Left forelimb (tissue), 1 donor: Measurements from ENCODE around the gene CD28.

Source experiments
- DNase-seq: peaks from one replicate; pipeline ENCODE4 v3.0.0-alpha.2; 2018; ENCODE audit warnings: low spot score

CD28 gene

DNA sequence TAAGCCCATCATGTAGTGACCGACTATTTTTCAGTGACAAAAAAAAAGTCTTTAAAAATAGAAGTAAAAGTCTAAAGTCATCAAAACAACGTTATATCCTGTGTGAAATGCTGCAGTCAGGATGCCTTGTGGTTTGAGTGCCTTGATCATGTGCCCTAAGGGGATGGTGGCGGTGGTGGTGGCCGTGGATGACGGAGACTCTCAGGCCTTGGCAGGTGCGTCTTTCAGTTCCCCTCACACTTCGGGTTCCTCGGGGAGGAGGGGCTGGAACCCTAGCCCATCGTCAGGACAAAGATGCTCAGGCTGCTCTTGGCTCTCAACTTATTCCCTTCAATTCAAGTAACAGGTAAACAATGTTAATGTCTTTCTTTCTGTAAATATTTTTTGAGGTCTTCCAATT is at the start of gene CD28:
Gene CD28 (plus strand): TSS at position 237 of the 400 bp plus-strand sequence. CDS start 58 bp downstream, at position 295.
- DNase-seq = no peak

- no peak for DNase-seq
Measured at GRCh38 chr2:203659331-203660049, 46.9 kb upstream of the CD28 start.

DNA sequence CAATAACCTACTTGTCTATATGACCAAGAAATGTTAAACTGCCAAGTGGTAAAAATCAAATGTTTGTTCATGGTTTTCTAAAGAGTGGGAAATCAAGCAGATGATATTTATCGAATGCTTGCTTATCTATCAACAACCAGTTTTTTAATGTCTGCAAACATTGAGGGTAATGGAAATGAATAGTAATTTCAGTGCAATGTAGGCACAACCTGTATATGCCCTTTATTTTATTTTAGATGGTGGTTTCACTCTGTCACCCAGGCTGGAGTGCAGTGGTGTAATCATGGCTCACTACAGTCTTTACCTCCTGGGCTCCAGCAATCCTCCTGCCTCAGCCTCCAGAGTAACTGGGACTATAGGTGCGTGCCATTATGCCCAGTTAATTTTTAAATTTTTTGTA is 46.0 kb upstream of the CD28 start:
- DNase-seq = no peak

GRCh38 chr2:203661279-203661908 is 45.0 kb upstream of the CD28 start:
- no peak for DNase-seq

GRCh38 chr2:203662487-203662886 is 44.0 kb upstream of the CD28 start:
- DNase-seq = no peak

DNA sequence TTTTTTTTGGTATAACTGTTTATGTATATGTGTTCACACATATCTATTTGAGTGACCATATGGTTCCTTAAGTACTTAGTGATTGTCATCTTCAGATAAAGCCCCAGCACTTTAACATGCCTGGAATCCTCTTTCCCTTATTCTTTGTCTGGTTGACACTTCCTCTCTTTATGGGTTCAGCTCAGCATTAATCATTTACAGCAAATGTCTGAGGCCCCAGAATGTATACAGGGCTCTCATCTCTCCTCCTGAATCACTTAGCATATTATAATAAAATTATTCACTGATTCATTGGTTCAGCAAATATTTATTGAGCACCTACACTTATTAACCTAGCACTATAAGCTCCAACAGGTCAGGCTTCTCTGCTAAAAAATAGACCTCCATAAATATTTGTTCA is 43.5 kb upstream of the CD28 start:
- DNase-seq = no peak

- DNase-seq = no peak
Measured at GRCh38 chr2:203664029-203664755, 42.2 kb upstream of the CD28 start.

- DNase-seq = no peak
Measured at GRCh38 chr2:203667838-203668237, 38.6 kb upstream of the CD28 start.

DNA sequence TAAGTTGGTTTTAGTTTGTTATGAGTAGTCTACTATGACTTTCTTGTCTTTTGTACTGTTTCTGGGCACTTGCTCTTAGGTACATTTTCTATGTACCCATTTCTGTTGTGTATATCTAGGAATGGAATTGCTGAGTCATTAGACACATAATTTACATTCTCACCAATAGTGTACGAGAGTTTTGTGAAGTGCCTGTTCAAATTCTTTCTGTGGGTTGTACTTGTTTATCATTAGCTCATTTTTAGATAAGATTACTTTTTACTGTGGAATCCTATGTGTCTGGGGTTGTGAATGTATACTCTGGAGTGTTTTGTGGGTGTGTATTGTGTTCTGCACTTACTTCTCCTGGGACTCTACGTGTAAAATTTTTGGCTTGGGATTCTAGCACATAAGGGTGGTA is 36.6 kb upstream of the CD28 start:
- no peak for DNase-seq

- DNase-seq = no peak
Measured at GRCh38 chr2:203670939-203671338, 35.5 kb upstream of the CD28 start.

- DNase-seq = no peak
Measured at GRCh38 chr2:203671876-203672275, 34.6 kb upstream of the CD28 start.

DNA sequence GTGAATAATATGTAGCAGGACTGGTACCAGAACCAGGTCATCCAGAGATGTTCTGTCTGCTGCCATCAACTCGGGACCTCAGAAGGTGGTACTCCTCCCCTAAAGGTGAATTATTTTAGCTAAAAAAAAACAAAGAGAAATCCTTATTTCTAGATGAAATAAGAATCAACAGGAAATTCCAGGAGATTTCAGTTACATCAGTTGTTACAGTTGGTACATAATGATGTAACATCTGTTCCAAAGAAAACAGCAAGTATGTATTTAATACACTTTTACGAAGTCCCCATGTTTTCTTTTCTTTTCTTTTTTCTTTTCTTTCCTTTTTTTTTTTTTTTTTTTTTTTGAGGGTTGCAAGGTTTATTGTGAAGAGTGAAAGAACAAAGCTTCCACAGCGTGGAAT is 33.6 kb upstream of the CD28 start:
- DNase-seq = no peak

- DNase-seq = no peak
Measured at GRCh38 chr2:203673933-203674332, 32.5 kb upstream of the CD28 start.

DNA sequence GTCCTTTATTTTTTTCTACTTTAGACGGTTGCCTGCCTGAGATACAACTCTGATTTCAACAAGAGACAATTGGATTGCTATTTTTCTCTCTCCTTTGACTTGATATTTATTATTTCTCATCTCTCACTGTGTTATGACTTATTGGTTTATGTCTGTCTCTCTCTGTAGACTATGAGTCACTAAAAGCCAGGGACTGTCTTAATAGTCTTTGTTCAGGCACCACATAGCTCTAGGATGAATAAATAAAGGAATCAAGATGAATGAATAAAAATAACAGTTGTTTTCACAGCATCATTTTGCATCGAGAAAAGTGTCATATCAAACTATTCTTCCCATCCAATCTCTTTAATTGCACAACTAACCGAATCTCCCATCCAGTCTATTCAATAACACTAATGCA is 31.4 kb upstream of the CD28 start:
- no peak for DNase-seq

DNA sequence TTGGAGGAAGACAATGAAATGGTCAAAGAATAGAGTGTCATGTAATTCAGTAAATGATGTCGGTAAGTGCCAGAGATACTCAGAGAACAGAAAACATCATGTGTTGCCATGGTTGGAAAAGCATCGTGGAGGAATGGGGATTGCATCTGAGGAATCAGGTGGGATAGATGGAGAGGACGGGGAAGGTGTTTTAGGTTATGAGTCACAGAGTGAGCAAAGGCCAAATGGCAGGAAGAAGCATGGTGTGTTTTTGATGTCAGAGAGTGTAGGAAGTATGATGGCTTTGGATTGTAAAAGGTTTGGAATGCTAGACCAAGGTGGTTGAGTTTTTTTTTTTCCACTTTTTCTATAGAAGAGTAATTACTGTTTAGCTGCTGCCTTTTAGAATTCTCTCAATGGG is 27.5 kb upstream of the CD28 start:
- no peak for DNase-seq

DNA sequence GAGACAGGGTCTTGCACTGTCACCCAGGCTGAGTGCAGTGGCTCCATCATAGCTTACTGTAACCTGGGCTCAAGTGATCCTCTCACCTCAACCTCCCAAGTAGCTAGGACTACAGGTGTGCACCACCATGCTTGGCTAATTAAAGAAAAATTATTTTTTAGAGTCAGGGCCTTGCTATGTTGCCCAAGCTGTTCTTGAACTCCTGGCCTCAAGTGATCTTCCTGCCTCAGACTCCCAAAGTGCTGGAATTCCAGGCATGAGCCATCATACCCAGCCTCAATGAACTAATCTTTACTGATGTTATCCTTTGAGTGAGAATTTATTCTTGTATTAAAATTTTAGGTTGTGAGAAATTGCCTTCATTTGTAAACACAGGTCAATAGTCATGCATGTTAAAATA is 27.0 kb upstream of the CD28 start:
- no peak for DNase-seq

DNA sequence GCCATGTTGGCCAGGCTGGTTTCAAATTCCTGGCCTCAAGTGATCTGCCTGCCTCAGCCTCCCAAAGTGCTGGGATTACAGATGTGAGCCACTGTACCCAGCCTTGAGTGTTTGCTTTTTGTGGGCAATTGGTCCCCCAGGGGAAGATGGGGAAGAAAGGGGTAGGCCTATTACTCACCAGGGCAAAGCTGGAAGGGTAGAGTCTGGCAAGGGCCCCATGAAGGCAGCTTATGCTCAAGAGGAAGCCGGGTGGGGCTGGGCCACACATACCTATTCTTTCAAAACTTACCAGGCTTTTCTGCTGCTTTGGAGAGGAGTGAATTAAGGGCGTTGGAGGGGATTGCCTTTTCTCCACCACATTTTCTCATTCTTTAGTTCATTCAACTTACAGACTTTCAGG is 24.5 kb upstream of the CD28 start:
- no peak for DNase-seq

- DNase-seq = no peak
Measured at GRCh38 chr2:203682688-203683130, 23.7 kb upstream of the CD28 start.

- no peak for DNase-seq
Measured at GRCh38 chr2:203683421-203683820, 23.0 kb upstream of the CD28 start.

DNA sequence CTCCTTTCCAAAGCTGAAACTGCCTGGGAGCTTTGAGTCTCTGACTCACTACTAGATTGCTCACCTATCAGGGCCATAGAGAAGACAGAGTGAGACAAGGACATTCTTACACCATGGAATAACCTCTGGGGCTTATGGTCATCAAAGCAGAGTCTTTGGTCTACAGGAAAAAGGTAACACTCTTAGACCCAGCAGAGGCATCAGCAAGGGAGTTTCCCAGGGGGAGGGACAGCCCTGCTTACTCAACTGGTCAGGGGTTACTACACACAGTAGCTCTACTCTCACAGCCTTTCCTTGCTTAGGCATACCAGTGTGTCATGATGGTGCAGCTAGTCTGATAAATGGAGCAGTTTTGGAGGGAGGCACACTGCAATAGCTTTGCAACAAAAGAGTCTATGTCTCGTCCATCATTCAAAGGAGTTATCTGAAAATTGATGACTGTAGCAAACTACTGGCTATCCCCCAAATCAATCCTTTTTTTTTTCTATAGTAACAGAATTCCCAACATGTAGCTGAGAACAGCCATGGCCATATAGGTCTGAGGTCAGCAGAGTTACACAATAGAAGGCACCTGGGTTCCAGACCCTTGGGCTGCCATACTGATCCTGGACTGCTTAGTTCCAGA is 22.4 kb upstream of the CD28 start:
- no peak for DNase-seq

- DNase-seq = no peak
Measured at GRCh38 chr2:203685081-203685621, 21.3 kb upstream of the CD28 start.

DNA sequence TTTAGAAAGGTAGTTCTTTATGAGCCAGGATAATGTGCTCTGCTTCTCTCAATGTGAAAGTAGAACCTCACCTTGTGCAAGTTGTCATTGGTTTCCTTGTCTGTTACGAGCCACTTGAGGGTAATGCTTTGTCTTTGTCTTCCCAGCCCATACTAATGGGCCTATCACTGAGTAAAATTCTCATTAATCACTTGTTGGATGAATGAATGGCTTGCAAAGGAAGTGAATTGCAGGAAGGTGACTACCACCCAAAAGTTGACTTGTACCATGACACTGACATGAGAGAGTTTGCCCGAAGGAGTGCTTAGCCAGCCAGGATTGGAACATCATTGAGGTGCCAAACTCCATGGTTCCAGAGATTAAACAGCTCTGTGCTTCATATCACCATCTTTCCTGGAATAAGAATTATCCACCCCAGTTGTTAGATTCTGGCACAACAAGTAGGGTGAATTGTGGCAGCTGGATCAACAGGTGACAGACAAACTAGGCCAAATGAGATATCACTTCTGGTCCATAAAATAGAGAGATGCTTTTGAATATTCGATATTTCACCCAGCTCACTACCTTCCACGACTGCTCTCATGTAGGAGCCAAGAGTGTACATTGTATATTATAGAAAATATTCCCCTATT is 20.5 kb upstream of the CD28 start:
- DNase-seq = no peak
